Frontal cortex (tissue), 4 donors: ENCODE measurements around the gene TNFSF15. TPM values are rescaled to one million over a fixed set of nuclear protein-coding genes. Genes with fewer than 3 reads are reported as not detected.

Experiments
- DNase-seq, 2 donors: peaks; one replicate each; pipeline ENCODE4 v3.0.0; 2012; ENCODE audit warnings: low spot score in 2 of 2
- FAIRE-seq: peaks from 2 replicates; lab custom pipeline; 2012; peaks lifted over from hg19 to GRCh38; lab: Jason Lieb, UNC
- total RNA-seq: library from RNA; depleted of rRNA; stranded (reverse); fragments of >200 nt; gene quantifications from one replicate; pipeline ENCODE4 v1.2.3, GENCODE V29; 2014
- donor health status: control.
- donor health status: control.
- donor health status: control.

TNFSF15 gene
- total RNA-seq = under 0.01 TPM

GRCh38 chr9:114805670-114806525 lies at the start of gene TNFSF15:
Gene TNFSF15, minus strand, starts transcription at chr9:114806039. Its CDS starts 27 bp downstream, at chr9:114806012.
- DNase-seq = no peak
- FAIRE-seq = no peak

GRCh38 chr9:114855488-114855887 lies 49.6 kb upstream of the TNFSF15 start:
- FAIRE-seq (no peak), DNase-seq (no peak)

- FAIRE-seq = no peak
Observed at GRCh38 chr9:114854736-114855355, 49.0 kb upstream of the TNFSF15 start.

GRCh38 chr9:114853071-114853855 lies 47.4 kb upstream of the TNFSF15 start:
- FAIRE-seq (no peak), DNase-seq (no peak)

More at GRCh38 chr9:114854736-114855355, 49.0 kb upstream of the TNFSF15 start:
- DNase-seq = no peak

- FAIRE-seq (no peak), DNase-seq (no peak)
Observed at GRCh38 chr9:114852050-114852594, 46.3 kb upstream of the TNFSF15 start.

GRCh38 chr9:114851306-114851705 lies 45.5 kb upstream of the TNFSF15 start:
- DNase-seq (no peak), FAIRE-seq (no peak)

GRCh38 chr9:114850871-114851270 lies 45.0 kb upstream of the TNFSF15 start:
- FAIRE-seq (no peak), DNase-seq (no peak)

GRCh38 chr9:114849450-114849849 lies 43.6 kb upstream of the TNFSF15 start:
- DNase-seq (no peak), FAIRE-seq (no peak)

- DNase-seq (no peak), FAIRE-seq (no peak)
Observed at GRCh38 chr9:114847492-114848417, 41.9 kb upstream of the TNFSF15 start.

- DNase-seq (no peak), FAIRE-seq (no peak)
Observed at GRCh38 chr9:114845373-114845772, 39.5 kb upstream of the TNFSF15 start.

- DNase-seq (no peak), FAIRE-seq (peak; percentile 15)
Observed at GRCh38 chr9:114844766-114845165, 38.9 kb upstream of the TNFSF15 start.

GRCh38 chr9:114837923-114838322 lies 32.1 kb upstream of the TNFSF15 start:
- DNase-seq = no peak
- FAIRE-seq = no peak

GRCh38 chr9:114836769-114837168 lies 30.9 kb upstream of the TNFSF15 start:
- DNase-seq (no peak), FAIRE-seq (no peak)

GRCh38 chr9:114834386-114834785 lies 28.5 kb upstream of the TNFSF15 start:
- FAIRE-seq (no peak), DNase-seq (no peak)

- FAIRE-seq (no peak), DNase-seq (no peak)
Observed at GRCh38 chr9:114830546-114830945, 24.7 kb upstream of the TNFSF15 start.

- FAIRE-seq (no peak), DNase-seq (no peak)
Observed at GRCh38 chr9:114829574-114830440, 24.0 kb upstream of the TNFSF15 start.

- DNase-seq (no peak), FAIRE-seq (no peak)
Observed at GRCh38 chr9:114828303-114828650, 22.4 kb upstream of the TNFSF15 start.

- no peak for FAIRE-seq
Observed at GRCh38 chr9:114827641-114828302, 21.9 kb upstream of the TNFSF15 start.

More at GRCh38 chr9:114827641-114828302, 21.9 kb upstream of the TNFSF15 start:
- no peak for DNase-seq
